GM04504 (cell line): ENCODE data around the gene SGK2.
"Not testable (repeated sequence)": the region's sequence is repeated elsewhere in the genome, so short reads cannot be mapped to it uniquely, and the experiment has no call there.

Experiments
- DNase-seq: peaks from one replicate; pipeline ENCODE4 v3.0.0-alpha.2; 2012; ENCODE audit warnings: low read depth

Gene SGK2

DNA sequence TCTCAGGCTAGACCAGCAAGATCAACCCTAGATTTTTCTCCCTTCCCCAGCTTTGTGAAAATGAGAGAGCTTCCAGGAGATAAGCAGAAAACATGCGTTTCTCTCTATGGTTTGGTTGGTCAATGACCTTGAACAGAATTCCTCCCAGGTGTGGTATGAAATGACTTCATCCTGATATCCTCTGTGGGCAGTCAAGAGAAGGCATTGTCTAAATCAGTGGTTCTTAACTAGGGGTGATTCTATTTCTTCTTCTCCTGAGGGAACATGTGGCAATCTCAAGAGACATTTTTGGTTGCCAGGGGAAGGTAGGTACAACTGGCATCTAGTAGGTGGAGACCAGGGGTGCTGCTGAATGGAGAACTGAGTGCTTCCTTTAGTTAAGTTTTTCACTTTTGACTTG, 44.3 kb downstream of the SGK2 start:
- no peak for DNase-seq

DNA sequence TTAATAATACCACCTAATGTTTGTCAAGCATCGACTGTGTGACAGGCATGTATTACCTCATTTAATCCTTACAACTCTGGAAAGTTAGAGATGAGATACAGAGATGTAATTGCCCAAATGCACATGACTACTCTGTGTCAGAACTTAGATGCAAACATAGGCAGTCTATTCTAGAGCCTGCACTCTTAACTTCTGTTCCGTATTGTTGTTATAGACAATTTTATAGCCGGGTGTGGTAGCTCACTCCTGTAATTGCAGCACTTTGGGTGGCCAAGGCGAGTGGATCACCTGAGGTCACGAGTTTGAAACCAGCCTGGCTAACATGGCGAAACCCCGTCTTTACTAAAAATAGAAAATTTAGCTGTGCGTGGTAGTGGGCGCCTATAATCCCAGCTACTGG, 46.9 kb downstream of the SGK2 start:
- DNase-seq: no peak

DNA sequence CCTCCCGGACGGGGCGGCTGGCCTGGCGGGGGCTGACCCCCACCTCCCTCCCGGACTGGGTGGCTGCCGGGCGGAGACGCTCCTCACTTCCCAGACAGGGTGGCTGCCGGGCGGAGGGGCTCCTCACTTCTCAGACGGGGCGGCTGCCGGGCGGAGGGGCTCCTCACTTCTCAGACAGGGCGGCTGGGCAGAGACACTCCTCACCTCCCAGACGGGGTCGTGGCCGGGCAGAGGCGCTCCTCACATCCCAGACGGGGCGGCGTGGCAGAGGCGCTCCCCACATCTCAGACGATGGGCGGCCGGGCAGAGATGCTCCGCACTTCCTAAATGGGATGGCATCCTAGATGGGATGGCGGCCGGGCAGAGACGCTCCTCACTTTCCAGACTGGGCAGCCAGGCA, 48.5 kb downstream of the SGK2 start:
- DNase-seq: not testable (repeated sequence)

DNA sequence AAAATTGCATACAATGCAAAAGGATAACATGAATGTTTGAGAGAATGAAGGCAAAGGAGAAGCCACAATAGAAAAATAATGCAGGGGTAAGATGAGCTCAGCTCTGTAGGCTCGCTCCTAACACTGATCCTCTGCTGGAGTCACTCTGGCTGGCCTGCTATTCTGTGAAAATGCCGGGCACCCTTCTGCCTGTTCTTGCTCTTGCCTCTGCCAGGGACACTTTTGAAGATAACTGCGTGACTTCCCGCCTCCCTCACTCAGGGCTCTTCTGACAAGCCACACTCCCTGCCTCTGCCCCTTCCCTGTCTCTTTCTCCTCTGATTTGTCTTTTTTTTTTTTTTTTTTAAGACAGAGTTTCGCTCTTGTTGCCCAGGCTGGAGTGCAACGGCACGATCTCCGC, 72.8 kb downstream of the SGK2 start:
- no peak for DNase-seq
